Bone marrow (tissue), 2 donors: ENCODE data around the gene RPN2.
A peak's percentile ranks its signal among the peaks of the same experiment; 100 is the strongest.

Experiments
- DNase-seq, 2 donors: peaks; one replicate each; lab custom pipeline; 2025; lab: John Stamatoyannopoulos, UW

The RPN2 gene

GRCh38 chr20:37218976-37219375 lies 39.8 kb downstream of the RPN2 start:
- DNase-seq = no peak

- DNase-seq = no peak
Observed at GRCh38 chr20:37219751-37220668, 40.9 kb downstream of the RPN2 start.

- DNase-seq = no peak
Observed at GRCh38 chr20:37220731-37221130, 41.6 kb downstream of the RPN2 start.

GRCh38 chr20:37222086-37222485 lies 43.0 kb downstream of the RPN2 start:
- no peak for DNase-seq

GRCh38 chr20:37223053-37223452 lies 43.9 kb downstream of the RPN2 start:
- DNase-seq = peak; percentile 6 to 78

GRCh38 chr20:37225146-37225545 lies 46.0 kb downstream of the RPN2 start:
- no peak for DNase-seq

GRCh38 chr20:37226889-37227288 lies 47.8 kb downstream of the RPN2 start:
- DNase-seq = no peak

GRCh38 chr20:37228082-37228481 lies 49.0 kb downstream of the RPN2 start:
- DNase-seq = no peak

GRCh38 chr20:37228656-37229055 lies 49.5 kb downstream of the RPN2 start:
- DNase-seq = no peak

GRCh38 chr20:37229357-37229756 lies 50.2 kb downstream of the RPN2 start:
- no peak for DNase-seq

- no peak for DNase-seq
Observed at GRCh38 chr20:37230200-37230599, 51.1 kb downstream of the RPN2 start.

GRCh38 chr20:37231947-37232630 lies 53.0 kb downstream of the RPN2 start:
- DNase-seq = no peak

GRCh38 chr20:37233548-37234253 lies 54.6 kb downstream of the RPN2 start:
- no peak for DNase-seq

GRCh38 chr20:37234254-37234581 lies 55.1 kb downstream of the RPN2 start:
- DNase-seq = no peak

GRCh38 chr20:37235065-37235464 lies 55.9 kb downstream of the RPN2 start:
- DNase-seq = no peak

- no peak for DNase-seq
Observed at GRCh38 chr20:37236462-37236861, 57.3 kb downstream of the RPN2 start.

- no peak for DNase-seq
Observed at GRCh38 chr20:37237656-37238055, 58.5 kb downstream of the RPN2 start.

- DNase-seq = no peak
Observed at GRCh38 chr20:37238426-37238825, 59.3 kb downstream of the RPN2 start.

GRCh38 chr20:37238935-37239451 lies 59.9 kb downstream of the RPN2 start:
- no peak for DNase-seq

- no peak for DNase-seq
Observed at GRCh38 chr20:37240337-37241067, 61.4 kb downstream of the RPN2 start.

GRCh38 chr20:37242503-37242902 lies 63.4 kb downstream of the RPN2 start:
- DNase-seq = no peak
